Ovary (tissue), 9 donors: ENCODE results near the gene TMEM186. TPM values are rescaled to one million over a fixed set of nuclear protein-coding genes. Genes with fewer than 3 reads are reported as not detected.

Experiments used
- DNase-seq, 5 donors: peaks; one replicate each; pipeline ENCODE4 v3.0.0-alpha.2; 2019 to 2020
- H3K27ac ChIP-seq, 2 donors: fragments of 200-600 bp; one replicate each; pipeline versions ENCODE4 v1.5.1 to v1.8.0; 2019 to 2022
- H3K27me3 ChIP-seq: fragments of 200-600 bp; one replicate; pipeline ENCODE4 v1.8.0; 2022
- H3K36me3 ChIP-seq: fragments of 200-600 bp; sonication (generic); one replicate; pipeline ENCODE4 v1.5.1; 2019
- H3K4me1 ChIP-seq: one replicate; pipeline ENCODE4 v1.8.1; 2013; ENCODE audit warnings: mild to moderate bottlenecking, moderate library complexity; ENCODE audit not compliant: insufficient read depth
- H3K4me3 ChIP-seq: fragments of 200-600 bp; sonication (generic); one replicate; pipeline ENCODE4 v1.5.1; 2017
- H3K9me3 ChIP-seq, 2 donors: fragments of 200-600 bp in 1 of 2; sonication (generic) in 1 of 2; one replicate each; pipeline versions ENCODE4 v1.5.1 to v1.8.1; 2013 to 2019; ENCODE audit warnings: mild to moderate bottlenecking in 1 of 2, moderate library complexity in 1 of 2
- CTCF ChIP-seq, 3 donors: fragments of 450-650 bp in 2 of 3; fragments of 200-600 bp in 1 of 3; IDR thresholded peaks; one replicate each; pipeline versions ENCODE4 v1.5.1 to v1.8.0; 2016 to 2022; ENCODE audit warnings: antibody characterized with exemption in 3 of 3, mild to moderate bottlenecking in 1 of 3
- EP300 ChIP-seq: sonication (generic); formaldehyde crosslinking; IDR thresholded peaks from one replicate; pipeline ENCODE4 v1.6.1; 2017; ENCODE audit warnings: antibody characterized with exemption
- POLR2A ChIP-seq: fragments of 450-650 bp; IDR thresholded peaks from one replicate; pipeline ENCODE4 v1.6.1; 2017; ENCODE audit warnings: antibody characterized with exemption, mild to moderate bottlenecking, moderate library complexity
- WGBS, 3 donors: extraction: QIAGEN DNeasy Blood & Tissue Kit in 1 of 3; methylation state at CpG; one replicate each; pipeline versions ENCODE4 v1.1.5 to v1.1.7; 2013 to 2017; 5-methylcytosine and 5-hydroxymethylcytosine counted together
- intact Hi-C, 4 donors: fragments of 100-400 bp; cut with DNase I; formaldehyde crosslinking; loops; one replicate each; pipeline versions ENCODE4 v1.11.0 to v1.15.1; 2022 to 2023
- polyA plus RNA-seq, 2 donors: library from polyadenylated mRNA; stranded (reverse); fragments of 200-250 nt in 1 of 2; fragments of 350-450 nt in 1 of 2; fragmentation: Illumina TruSeq in 1 of 2; extraction: RNeasy Lipid Tissue Mini Kit (QIAGEN cat#74804) in 1 of 2; gene quantifications; one replicate each; pipeline ENCODE4 v1.2.3, GENCODE V29; 2013 to 2014
- total RNA-seq, 7 donors: library from RNA; depleted of rRNA in 2 of 7; stranded (reverse); fragments of >200 nt in 2 of 7; fragmentation: NEBNext Ultra II Directional in 3 of 7; extraction: Animal tissue kit (Norgen Biotek cat#: 25700) in 3 of 7; gene quantifications; one replicate each; pipeline versions ENCODE4 v1.1.0 to v1.2.4, GENCODE V29; 2016 to 2023
- donor health status: DM: no; HTN: no; CAD: no; lungs with moderate emphysema.
- donor health status: DM: no; HTN: no; CAD: no.
- donor health status: Bipolar disorder and iron deficiency.
- donor health status: DM: yes; HTN: yes; CAD: no.
- donor health status: DM: no; HTN: no; CAD: no.
- donor health status: DM: yes; HTN: yes; CAD: no.

Gene TMEM186
- total and polyA plus RNA-seq, 9 donors = 4.9 to 11.3 (median 9.6) TPM

- intact Hi-C loops = no loop called here
- Histone ChIP-seq H3K9me3 (no peaks in the 10 kb centered on the region), H3K4me1 (no peaks in the 10 kb centered on the region), H3K4me3 (no peak overlapping the region), H3K27me3 (no peaks in the 10 kb centered on the region), H3K27ac (no peak overlapping the region), H3K36me3 (no peaks in the 10 kb centered on the region)
- no peak for TF ChIP-seq POLR2A
- TF ChIP-seq EP300 = no peak
- TF ChIP-seq CTCF (IDR thresholded peaks at IDR 0.05) = no peak
- WGBS, 3 donors = 74 to 77% (median 77%) methylated on average over 10 of the region's 10 CpGs
- peak in 1 of 5 donors; percentile 6 for DNase-seq
Measured at GRCh38 chr16:8760021-8760420, 37.4 kb downstream of the TMEM186 start.

- Histone ChIP-seq H3K27ac (no peak overlapping the region), H3K9me3 (no peaks in the 10 kb centered on the region), H3K4me1 (no peaks in the 10 kb centered on the region), H3K36me3 (no peaks in the 10 kb centered on the region), H3K4me3 (no peak overlapping the region), H3K27me3 (no peaks in the 10 kb centered on the region)
- no peak for DNase-seq
- intact Hi-C loops = no loop called here
- no peak for TF ChIP-seq EP300
- no peak for TF ChIP-seq POLR2A
- no peak for TF ChIP-seq CTCF (IDR thresholded peaks at IDR 0.05)
- 92 to 97% (median 93%) methylated on average over 6 of the region's 6 CpGs for WGBS, 3 donors
Measured at GRCh38 chr16:8758022-8758421, 39.4 kb downstream of the TMEM186 start.

GRCh38 chr16:8756755-8757154 lies 40.7 kb downstream of the TMEM186 start:
- peak in 1 of 5 donors; percentile 13 for DNase-seq
- H3K4me1 ChIP-seq = no peaks in the 10 kb centered on the region
- H3K4me3 ChIP-seq = no peak overlapping the region
- H3K27ac ChIP-seq = no peak overlapping the region
- TF ChIP-seq CTCF (IDR thresholded peaks at IDR 0.05) (no peak), POLR2A (no peak), EP300 (no peak)
- intact Hi-C loops = no loop called here
- H3K9me3 ChIP-seq = no peaks in the 10 kb centered on the region
- no peaks in the 10 kb centered on the region for H3K27me3 ChIP-seq
- 92 to 93% (median 93%) methylated on average over 5 of the region's 5 CpGs for WGBS, 3 donors
- H3K36me3 ChIP-seq = no peaks in the 10 kb centered on the region

- H3K4me3 ChIP-seq = no peak overlapping the region
- intact Hi-C loops = no loop called here
- no peaks in the 10 kb centered on the region for H3K4me1 ChIP-seq
- TF ChIP-seq EP300 (no peak), POLR2A (no peak), CTCF (IDR thresholded peaks at IDR 0.05) (no peak)
- no peak overlapping the region for H3K27ac ChIP-seq
- no peaks in the 10 kb centered on the region for H3K36me3 ChIP-seq
- 61 to 85% (median 70%) methylated on average over 9 of the region's 9 CpGs for WGBS, 3 donors
- DNase-seq = peak in 1 of 5 donors; percentile 11
- no peaks in the 10 kb centered on the region for H3K9me3 ChIP-seq
- H3K27me3 ChIP-seq = no peaks in the 10 kb centered on the region
Measured at GRCh38 chr16:8753416-8754054, 43.9 kb downstream of the TMEM186 start.
